NCI-H226 (cell line): ENCODE data around the gene CDH2.
A peak's percentile ranks its signal among the peaks of the same experiment; 100 is the strongest.

Source experiments
- DNase-seq: peaks from one replicate; pipeline ENCODE4 v3.0.0-alpha.2; 2015

Gene CDH2

DNA sequence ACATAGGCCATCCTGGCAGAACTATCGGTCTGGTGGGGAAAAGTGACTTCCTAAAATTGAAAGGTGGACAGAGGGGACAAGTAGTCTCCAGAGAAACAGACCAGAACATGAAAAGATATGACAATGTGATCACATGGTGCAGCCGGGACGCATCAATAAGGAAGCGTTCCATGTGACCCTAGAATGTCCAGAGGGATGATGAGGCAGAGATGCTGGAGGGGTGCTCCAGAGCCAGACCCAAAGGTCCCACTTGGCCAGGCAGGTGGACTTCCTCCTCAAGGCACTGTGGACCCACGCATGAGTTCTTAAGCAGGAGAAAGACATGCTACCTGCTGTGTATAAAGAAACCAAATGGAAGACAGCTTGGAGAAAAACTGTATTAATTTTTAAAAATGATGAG, 50.2 kb downstream of the CDH2 start:
- no peak for DNase-seq

GRCh38 chr18:28125051-28125450, 51.9 kb downstream of the CDH2 start:
- DNase-seq = no peak

DNA sequence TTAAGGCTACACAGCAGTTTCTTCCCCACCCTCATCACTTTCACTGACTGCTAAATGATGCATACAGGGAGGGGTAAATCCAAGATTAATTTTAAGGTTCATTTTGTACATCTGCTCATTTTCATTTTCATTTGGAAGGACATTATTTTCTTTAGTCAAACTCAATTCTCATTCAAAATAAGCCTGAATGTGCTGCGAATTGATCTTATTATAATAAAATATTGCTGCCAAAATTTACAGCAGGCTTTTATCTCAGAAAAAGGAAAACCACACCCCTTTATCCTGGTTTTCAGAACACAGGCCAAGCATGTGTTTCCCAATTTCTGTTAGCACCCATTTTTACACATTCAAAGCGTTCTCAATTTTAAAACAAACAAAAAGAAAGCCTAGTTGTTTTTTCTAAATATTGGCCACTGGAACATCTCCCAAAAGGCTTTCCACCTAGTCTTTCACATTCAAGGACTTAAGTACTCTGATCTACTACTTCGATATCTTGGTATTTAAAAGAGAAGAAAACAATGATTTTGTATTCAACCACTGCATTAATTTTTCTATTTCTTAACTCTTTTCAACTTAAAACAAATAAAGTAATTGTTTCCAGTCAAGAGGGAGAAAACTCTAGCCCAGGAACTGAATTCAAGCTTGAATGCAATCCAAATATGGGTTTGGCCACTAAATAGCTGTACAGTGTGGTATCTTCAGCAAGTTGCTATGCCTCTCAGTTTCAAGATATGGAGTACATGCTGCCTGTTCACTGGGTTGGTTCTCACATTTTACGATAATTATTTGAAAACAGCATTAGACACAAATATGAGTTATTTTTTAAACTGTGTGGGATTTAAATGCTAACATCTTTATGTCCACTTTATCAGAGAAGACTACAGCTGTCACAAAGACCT, 52.5 kb downstream of the CDH2 start:
- no peak for DNase-seq

DNA sequence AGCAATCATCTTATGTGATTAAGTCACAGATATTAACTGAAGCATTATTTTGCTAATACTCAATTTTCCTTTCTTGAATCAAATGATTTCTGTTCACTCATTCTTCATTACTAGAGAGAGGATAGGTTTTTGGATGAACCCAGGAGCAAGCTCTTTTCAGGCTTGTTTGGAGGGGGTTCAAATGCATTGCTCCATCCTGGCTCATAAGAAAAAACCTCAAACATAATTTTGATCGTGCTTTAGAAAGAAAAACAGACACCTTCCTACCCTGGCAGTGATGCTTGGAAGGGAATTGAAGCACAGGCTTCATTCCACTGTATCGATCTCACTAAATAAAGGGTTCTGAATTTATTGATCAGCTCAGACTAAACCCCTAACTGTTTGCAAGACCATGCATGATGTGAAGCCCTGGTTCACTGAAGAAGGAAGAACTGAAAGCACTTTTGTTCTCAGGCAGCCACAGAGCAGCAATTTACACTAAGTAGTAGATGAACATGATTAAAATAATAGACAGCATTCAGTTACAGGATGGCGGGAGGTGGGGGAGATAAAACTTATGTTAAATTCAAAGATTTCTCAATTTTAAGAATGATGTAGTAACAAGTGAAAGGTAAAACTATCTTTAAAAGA, 53.4 kb downstream of the CDH2 start:
- DNase-seq = no peak

DNA sequence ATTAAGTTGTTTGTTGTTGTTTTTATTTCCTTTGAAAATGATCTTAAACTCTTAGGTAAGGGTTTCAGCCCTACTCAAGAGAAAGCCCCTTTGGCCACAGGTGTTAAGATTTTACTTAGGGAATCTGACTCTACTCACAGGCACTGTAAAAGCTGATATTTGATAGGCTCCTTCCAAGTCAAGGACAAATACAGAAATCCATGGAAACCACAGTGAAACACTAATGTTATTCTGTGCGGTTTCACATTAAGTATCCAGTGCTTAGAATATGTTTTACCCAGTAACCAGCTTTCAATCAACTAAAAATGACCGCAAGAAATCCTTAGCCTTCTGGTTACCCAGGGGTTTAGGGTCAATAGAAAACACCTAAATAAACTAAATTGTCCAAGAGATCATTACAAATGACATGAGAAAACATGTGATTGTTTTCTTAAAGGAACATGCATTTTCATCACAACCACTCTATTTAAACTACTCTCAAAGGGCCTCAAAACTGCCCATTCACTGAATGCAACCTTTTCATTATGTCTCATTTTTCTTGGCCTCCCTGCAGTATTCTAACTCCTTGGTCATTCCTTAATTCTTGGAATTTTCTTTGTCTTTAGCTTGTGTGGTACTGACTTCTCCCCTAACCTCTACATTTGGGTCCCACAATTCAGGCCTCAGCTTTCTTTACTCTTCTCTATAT, 56.0 kb downstream of the CDH2 start:
- DNase-seq = no peak

DNA sequence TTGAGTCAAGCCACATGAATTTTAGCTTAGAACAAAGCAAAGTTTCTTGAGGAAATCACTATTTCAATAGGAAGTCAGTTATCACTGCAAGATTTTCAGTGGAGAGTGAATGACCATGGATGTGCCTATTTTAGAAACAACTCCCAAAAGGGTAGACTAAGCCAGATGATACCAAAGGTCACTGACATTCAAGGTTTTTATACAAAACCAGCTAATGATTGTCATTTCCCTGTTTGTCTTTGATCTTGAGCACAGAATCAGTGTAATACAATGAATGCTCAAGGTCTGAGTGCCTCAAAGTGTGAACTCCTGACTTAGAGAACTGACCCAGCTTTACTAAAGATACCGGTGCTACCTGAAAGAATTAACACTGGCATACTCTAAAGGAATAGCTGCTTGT, 60.5 kb downstream of the CDH2 start:
- DNase-seq = no peak

DNA sequence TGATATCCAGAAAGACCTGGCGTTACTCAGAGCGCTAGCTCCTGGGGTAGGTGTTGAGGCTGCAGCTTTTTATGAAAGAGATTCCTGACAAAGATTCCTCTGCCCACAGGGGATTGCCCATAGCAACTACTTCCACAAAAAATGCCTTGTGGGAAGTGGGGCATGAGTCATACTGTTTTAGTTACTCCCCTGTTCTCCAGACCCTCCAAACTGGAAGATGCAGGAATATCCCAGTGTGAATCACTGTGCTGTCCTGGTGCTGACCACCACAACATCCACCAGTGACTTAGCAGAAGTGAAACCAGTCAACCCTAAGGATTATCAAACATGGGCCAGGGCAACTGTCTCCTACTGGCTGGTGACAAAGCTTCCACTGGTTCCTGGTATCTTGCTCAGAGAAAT, 61.8 kb downstream of the CDH2 start:
- DNase-seq = peak; percentile 100

DNA sequence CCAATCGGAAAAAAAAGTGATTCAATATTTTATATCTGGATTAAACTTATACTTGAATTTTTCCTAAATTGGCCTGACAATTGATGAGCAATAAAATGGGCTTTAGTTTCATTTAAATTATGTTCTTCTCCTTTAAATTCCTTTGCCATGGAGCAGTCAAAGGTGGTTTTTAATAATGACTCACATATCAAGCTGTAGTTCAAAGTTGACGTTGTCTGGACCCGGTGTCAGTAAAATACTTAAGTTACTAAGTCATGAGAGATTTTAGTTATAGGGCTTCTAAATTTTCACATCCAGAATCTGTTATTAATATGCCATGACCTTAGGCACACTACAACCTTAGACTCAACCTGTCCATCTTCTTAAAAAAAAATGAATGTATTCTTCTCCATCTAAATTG, 62.5 kb downstream of the CDH2 start:
- peak; percentile 87 for DNase-seq

GRCh38 chr18:28113271-28114029, 63.5 kb downstream of the CDH2 start:
- DNase-seq = no peak

DNA sequence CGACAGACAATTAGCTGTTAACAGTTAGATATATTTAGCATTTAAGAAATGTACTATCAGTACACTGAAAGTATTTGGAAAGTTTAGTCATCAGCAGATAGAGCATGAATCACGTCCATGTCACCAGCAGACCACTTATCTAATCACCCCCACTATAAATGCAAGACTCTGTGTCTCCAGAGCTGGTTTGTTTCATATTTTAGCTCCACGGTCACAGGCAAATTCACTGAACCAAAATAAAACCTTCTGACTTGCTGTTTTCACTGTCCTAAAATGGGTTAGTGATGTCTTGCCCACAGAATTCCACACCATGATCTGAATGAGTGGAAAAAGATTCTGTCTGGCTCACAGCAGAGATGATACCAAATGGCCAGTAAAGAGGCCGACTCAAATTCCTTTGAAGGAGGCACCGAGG, 64.9 kb downstream of the CDH2 start:
- peak; percentile 94 for DNase-seq

DNA sequence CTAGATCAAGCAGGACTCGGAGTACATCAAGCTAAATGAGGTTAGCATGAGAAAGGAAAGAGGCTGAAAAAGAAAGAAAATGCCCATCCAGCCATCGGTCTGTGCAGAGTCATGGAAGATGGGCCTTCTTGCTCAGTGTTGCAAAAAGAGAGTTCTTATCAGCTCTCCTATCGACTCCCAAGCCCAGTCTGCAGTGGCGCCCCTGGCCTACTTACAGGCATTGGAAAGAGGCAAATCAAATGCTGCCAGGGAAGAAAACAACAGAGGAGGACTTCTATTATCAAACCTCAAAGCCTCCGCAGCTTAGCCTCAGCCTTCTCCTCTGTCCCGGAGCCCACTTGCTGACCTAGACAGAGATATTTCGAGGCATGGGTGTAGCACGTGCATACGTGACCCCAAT, 66.0 kb downstream of the CDH2 start:
- no peak for DNase-seq

DNA sequence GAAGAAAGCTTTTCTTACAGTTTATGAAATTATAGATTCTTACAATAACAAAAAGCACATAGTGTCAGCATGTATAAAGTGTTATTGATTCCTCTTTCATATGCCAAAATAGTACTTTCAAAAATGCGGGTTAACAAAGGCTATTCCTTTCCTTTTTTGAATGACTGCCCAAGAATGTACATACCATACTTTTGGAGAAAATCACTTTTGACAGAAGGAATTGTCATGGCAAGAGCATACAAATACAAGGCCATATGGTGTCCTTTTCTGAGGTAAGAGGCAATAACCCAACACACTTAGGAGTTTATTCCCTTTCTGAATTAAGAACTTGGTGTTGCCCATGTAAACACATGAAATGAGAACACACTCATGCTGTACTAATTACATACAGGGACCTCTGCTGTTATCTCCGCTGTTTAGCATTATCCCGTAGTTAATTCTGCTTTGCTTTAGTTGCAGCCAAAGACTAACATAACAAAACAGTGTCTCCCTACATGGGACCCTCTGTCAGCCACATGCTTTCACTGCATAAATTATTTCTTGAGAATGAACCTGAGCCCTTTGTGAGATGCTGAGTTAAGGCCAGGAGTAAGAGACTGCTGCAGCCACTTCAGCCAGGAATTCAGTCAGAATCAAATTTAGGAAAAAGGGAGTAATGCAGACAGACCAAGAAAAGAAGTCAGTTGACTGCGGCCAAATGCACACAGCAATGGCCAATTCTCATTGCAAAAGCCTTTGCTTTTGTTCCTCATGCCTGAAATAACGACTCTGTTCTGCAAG, 67.0 kb downstream of the CDH2 start:
- no peak for DNase-seq

- DNase-seq = peak; percentile 36
Observed at GRCh38 chr18:28108814-28109213, 68.1 kb downstream of the CDH2 start.

- DNase-seq = no peak
Observed at GRCh38 chr18:28108254-28108653, 68.7 kb downstream of the CDH2 start.

- no peak for DNase-seq
Observed at GRCh38 chr18:28099237-28099636, 77.7 kb downstream of the CDH2 start.

GRCh38 chr18:28095631-28096030, 81.3 kb downstream of the CDH2 start:
- DNase-seq = no peak

- peak; percentile 64 for DNase-seq
Observed at GRCh38 chr18:28095041-28095440, 81.9 kb downstream of the CDH2 start.

- DNase-seq = no peak
Observed at GRCh38 chr18:28091197-28091596, 85.7 kb downstream of the CDH2 start.

GRCh38 chr18:28088477-28088876, 88.5 kb downstream of the CDH2 start:
- no peak for DNase-seq

DNA sequence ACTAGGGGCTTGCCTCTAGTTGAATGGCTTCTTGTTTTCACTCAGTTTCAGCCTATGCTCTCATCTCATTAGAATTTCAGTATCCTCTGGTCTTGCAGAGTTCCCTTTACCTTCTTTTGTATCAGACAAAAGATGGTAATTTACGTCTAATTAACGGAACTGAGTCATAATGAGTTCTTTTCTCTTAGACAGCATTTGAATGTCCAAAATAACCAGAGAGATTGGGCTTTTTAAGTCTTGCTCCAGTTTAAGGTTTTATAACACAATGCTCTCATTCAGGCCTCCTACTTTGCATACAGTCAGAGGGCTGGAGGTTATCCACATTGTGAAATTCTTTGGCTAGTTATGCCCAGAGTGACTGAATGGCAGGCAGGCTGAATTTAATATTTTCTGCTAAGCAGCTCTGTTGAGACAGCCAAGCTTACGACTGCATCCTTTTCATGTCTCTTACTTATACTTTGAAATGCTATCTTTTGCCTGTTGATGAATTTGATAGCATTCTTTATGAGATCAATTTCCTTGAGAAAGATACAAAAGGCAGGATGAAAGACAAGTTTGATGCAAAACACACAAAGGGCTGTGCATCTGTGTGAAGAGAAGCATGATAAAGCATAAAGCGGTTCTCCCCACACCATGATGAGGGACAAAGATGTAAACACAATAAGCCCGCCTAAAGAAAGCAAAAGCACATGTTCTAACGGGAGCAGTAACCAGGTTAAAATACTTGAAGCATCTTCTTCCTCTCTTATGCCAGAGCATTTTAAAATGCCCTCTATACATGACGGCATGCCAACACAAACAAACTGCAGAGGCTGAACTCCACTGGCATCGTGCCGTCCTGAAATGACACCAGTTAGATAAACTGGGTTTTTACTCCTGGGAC, 90.0 kb downstream of the CDH2 start:
- DNase-seq = peak; percentile 82

DNA sequence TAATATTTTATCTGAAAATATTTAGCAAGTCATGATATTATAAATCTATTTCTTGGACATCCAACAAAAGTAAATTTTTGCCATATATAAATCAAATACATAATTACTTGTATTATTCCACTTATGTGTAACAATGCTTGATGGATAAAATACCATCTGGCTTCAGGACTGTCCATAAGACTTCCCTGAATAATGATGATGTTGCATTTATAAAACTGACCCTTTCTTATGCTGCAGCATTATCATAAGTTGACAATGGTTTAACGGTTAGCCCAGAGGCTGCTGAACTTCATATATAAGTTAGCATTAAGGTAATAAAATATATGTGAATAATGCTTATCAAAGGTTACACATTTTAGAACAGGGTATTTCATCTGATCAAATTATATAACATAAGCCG, 95.4 kb downstream of the CDH2 start:
- no peak for DNase-seq
